Measurements from ENCODE around the gene RYR1. TPM values are rescaled to one million over a fixed set of nuclear protein-coding genes. Genes with fewer than 3 reads are reported as not detected.

The RYR1 gene
- total and polyA plus RNA-seq, 10 of the 15 experiments (the other 5 are each of a cell fraction or from before 2014, with no cell fraction given) = under 0.01 to 0.32 (median 0.07) TPM; not detected in 1

GRCh38 chr19:38434549-38435051 lies 1.1 kb downstream of the RYR1 start:
- intact Hi-C loops (cut with micrococcal nuclease; ENCODE audit: unreplicated experiment) = no loop called here
- CTCF ChIA-PET = no interaction called here

More at GRCh38 chr19:38434549-38435051, 1.1 kb downstream of the RYR1 start:
- Histone ChIP-seq H3K27ac (ENCODE audit: control insufficient read depth, insufficient read depth) (no peak overlapping the region), H4K20me1 (ENCODE audit: control insufficient read depth, insufficient read depth) (no peaks in the 10 kb centered on the region), H3K4me3 (no peak overlapping the region), H3K9me3 (replicated peaks; ENCODE audit: control insufficient read depth, insufficient read depth, low read length) (no peaks in the 10 kb centered on the region), H3K79me2 (ENCODE audit: control insufficient read depth, insufficient read depth, low read length) (no peaks in the 10 kb centered on the region), H3K36me3 (ENCODE audit: control insufficient read depth in 2 of 2, insufficient read depth in 2 of 2, low read length in 1 of 2) (no peaks in the 10 kb centered on the region), H2AFZ (ENCODE audit: control insufficient read depth, low read depth, low read length) (no peak overlapping the region), H3K27me3 (replicated peaks in 1 of 2; ENCODE audit: control insufficient read depth in 2 of 2, insufficient read depth in 2 of 2, low read length in 1 of 2) (no peaks in the 10 kb centered on the region), H3K9ac (ENCODE audit: control insufficient read depth, insufficient read depth, low read length) (no peak overlapping the region), H3K4me2 (ENCODE audit: control insufficient read depth, insufficient read depth) (no peak overlapping the region), H3K4me1 (ENCODE audit: control insufficient read depth, insufficient read depth, low read length) (no peaks in the 10 kb centered on the region)
- FAIRE-seq (no peak), DNase-seq (ENCODE audit: low read depth, low spot score) (no peak), ATAC-seq (no peak)
- 33% methylated on average over 13 of the region's 13 CpGs for WGBS (ENCODE audit: insufficient coverage, insufficient replicate concordance, low lambda C conversion rate, missing lambda C conversion rate)
- RAD21 ChIA-PET (ENCODE audit: unreplicated experiment) = interaction anchor here (0.6 kb wide), 1 partner anchor 32 kb away, joined by 3 read pairs; the partner anchor contains the start of gene FAM98C
- TF ChIP-seq ATF2 (IDR thresholded peaks at IDR 0.05; ENCODE audit: low read length) (no peak), NRF1 (conservative IDR thresholded peaks at IDR 0.05; ENCODE audit: low read depth, low read length) (no peak), NBN (IDR thresholded peaks at IDR 0.05) (no peak), USF2 (IDR thresholded peaks at IDR 0.05; ENCODE audit: borderline replicate concordance, low read depth, low read length) (no peak), USF1 (IDR thresholded peaks at IDR 0.05; ENCODE audit: borderline replicate concordance, extremely low read length, insufficient read depth, low read depth, low read length) (no peak), BHLHE40 (IDR thresholded peaks at IDR 0.05; ENCODE audit: borderline replicate concordance in 1 of 2, low read depth in 2 of 2, low read length in 1 of 2) (no peak), GATAD2B (conservative IDR thresholded peaks at IDR 0.05; ENCODE audit: low read depth) (no peak), RCOR1 (conservative IDR thresholded peaks at IDR 0.05; ENCODE audit: low read depth, low read length) (no peak), NR2C1 (IDR thresholded peaks at IDR 0.05) (no peak), RFX5 (IDR thresholded peaks at IDR 0.05; ENCODE audit: low read depth, low read length) (no peak), MTA3 (IDR thresholded peaks at IDR 0.05; ENCODE audit: borderline replicate concordance, low read length) (no peak), POLR2AphosphoS5 (IDR thresholded peaks at IDR 0.05; ENCODE audit: low read length) (no peak), RELA (IDR thresholded peaks at IDR 0.05; ENCODE audit: borderline replicate concordance, partially characterized antibody) (no peak), ESRRA (IDR thresholded peaks at IDR 0.05; ENCODE audit: low read length) (no peak), PKNOX1 (IDR thresholded peaks at IDR 0.05) (no peak), MEF2A (IDR thresholded peaks at IDR 0.05; ENCODE audit: insufficient read depth, low read depth, low read length) (no peak), SMAD5 (IDR thresholded peaks at IDR 0.05; ENCODE audit: low read depth) (no peak), YBX1 (IDR thresholded peaks at IDR 0.05) (no peak), NFIC (IDR thresholded peaks at IDR 0.05; ENCODE audit: low read depth, low read length) (no peak)
- in situ Hi-C loops (cut with MboI) = no loop called here
- POLR2A ChIA-PET = interaction anchor here (0.6 kb wide), 1 partner anchor 413 kb away, joined by 3 read pairs; no protein-coding TSS in a partner anchor
- SMC1A ChIA-PET (ENCODE audit: uncharacterized antibody, unreplicated experiment) = interaction anchor here (0.6 kb wide), 1 partner anchor 119 kb away, joined by 3 read pairs; the partner anchor contains the start of gene YIF1B
- BruUV-seq (replicated peaks) = no TSS peak
